ENCODE data around the gene POC1A.

Gene POC1A

DNA sequence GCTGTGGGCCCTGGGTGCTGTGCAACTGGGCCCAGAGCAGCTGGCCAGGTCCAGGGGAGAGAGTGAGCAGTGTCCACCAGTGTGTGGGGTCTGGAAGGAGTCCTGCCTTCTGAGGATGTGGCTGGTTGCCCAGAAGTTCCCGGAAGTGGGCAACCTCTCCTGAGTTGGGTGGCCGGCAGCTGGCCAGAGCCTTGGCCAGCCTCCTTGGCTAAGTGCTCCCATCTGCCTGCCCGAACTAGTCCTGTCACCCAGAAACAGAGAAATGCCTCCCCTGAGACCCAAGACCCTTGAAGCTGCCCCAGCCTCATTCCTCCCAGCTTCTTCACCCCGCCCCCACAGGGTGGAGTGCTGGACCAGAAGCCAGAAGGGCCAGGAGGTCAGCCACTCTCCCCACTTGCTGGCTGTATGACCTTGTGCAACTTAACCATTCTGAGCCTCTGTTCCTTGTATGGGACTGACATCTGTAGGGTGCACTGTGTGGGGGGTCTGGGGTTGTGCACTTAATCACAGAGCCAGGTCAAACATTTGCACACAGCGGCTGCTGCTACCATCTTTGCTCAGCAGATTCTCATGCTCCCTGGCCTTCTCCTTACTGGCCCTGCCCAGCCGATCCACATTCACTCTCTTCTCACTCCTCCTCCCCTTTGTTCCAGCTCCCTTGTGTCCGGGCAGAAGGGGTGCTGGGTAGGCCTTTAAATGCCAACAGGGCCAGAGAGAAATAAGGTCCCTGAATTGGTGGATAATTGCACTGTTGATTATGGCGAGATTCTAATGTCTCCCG, 36.3 kb upstream of the POC1A start:
- TF ChIP-seq, protein P1, sequence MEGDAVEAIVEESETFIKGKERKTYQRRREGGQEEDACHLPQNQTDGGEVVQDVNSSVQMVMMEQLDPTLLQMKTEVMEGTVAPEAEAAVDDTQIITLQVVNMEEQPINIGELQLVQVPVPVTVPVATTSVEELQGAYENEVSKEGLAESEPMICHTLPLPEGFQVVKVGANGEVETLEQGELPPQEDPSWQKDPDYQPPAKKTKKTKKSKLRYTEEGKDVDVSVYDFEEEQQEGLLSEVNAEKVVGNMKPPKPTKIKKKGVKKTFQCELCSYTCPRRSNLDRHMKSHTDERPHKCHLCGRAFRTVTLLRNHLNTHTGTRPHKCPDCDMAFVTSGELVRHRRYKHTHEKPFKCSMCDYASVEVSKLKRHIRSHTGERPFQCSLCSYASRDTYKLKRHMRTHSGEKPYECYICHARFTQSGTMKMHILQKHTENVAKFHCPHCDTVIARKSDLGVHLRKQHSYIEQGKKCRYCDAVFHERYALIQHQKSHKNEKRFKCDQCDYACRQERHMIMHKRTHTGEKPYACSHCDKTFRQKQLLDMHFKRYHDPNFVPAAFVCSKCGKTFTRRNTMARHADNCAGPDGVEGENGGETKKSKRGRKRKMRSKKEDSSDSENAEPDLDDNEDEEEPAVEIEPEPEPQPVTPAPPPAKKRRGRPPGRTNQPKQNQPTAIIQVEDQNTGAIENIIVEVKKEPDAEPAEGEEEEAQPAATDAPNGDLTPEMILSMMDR (IDR thresholded peaks at IDR 0.05), result no peak

DNA sequence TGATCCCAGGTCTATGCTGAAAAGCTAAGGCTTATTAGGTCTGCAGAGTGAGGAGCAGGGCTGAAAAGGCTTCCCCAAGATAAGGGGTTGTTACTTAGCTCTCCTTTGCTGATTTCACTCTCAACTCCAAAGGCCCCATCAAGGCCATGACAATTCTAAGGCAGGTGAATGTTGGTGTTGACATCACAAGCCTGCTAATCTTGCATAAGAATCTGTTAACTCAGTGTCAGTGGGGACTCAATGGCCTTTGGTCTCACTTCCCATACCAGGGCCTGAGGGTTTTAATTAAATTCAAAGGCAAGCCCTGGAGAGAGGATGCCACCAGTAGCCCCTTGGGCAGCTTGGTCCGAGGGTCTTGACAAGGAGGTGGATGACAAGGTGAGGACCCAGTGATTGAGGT, 34.3 kb upstream of the POC1A start:
- TF ChIP-seq, protein P1 (IDR thresholded peaks at IDR 0.05), result no peak

DNA sequence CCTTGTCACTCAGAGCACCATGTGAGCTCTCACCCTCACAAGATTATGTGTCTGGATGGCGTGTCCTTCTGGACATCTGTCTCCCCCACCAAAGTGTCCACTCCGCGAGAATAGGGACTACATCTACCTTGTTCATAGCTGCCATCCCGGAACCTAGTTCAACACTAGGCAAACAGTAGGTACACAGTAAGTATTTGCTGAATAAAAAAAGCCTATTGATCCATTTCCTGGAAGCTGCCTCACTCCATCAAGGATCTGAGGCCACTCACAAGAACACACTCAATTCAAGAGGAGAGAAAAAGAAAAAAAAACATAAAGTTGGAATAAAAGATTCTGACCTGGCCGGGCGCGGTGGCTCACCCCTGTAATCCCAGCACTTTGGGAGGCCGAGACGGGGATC, 32.5 kb upstream of the POC1A start:
- TF ChIP-seq, protein P1 (IDR thresholded peaks at IDR 0.05), result no peak

DNA sequence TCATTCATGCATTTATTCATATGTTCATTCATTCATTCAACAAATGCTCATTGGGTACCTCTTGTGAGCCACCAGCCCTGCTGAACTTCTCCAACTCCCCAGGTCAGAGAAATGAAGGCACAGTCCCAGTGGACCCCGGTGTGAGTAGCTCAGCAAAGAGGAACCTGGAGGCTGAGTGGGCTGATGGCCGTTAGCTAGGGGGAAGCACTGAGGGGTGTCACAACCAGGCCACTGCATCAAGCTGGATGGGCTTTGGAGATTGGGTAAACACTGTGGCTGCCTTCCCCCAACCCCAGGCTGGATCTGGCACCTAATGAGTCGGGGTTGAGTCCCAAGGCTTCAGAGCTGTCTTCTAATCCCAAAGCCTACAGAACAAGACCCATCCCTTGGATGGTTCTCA, 31.6 kb upstream of the POC1A start:
- TF ChIP-seq, protein P1 (IDR thresholded peaks at IDR 0.05), result no peak

DNA sequence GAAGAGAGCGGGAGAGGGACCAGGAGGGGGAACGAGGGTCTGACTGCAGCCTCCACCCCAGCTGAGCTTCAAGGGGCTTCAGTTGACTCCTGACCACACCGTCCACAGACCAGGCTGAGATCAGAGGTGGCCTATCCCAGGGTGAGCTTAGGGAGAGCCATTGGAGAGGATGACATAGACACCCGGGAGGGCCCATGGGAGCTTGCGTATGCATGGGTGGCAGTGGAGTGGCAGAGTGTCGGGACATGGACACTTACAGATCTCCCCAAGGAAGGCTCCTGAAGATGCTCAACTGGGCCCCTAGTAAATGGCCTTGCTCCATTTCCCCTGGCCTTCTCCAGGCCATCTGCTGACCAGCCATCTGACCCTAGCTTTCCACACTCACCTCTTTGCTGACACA, 31.1 kb upstream of the POC1A start:
- TF ChIP-seq, protein P1 (IDR thresholded peaks at IDR 0.05), result no peak

DNA sequence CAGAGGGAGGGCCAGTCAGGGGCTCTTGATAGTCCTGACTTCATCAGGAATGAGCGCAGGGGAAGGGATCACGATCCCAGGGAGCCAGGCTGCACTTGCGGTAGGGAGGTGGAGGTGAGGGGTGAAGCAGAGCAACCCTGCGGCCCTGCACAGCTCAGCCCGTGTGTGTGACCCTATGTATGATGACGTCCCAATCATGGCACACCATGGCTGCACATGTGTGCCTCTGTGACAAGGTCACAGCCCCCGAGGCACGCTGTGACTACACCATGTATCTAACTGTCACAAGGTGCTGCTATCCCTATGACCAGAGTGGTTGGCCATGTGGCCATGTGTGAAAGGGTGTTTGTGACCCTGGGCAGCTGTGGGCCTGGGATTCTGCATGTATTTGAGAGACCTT, 30.5 kb upstream of the POC1A start:
- TF ChIP-seq, protein P1 (IDR thresholded peaks at IDR 0.05), result no peak

DNA sequence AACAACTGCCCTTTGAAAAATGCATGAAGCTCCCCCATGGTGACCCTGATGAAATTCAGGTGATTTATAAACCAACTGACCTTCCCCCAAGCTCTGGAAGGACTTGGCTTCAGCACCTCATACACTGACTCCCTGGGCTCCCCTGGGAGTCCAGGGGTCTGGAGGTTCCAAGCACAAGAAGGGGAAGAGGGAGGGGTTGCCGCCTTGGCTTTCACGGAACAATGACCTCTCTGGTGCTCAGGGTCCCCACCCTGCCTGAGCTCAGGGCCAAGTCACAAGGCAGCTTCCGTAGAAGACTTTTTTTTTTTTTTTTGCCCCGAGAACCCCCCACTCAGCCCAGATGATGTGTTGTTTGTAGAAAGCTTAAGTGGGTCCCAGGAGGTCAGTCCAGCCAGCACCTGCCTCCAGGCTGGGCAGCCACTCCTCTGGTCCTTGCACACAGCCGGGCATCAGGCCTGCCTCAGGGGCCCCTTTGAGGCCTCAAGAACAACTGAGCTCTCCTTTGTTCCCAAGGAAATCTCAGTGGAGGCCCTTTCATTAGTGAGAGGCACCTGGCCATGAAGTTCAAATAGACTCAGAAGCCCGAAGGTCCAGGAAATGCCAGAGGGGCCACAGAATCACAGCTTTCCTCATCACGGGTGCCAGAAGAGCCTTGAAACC, 29.7 kb upstream of the POC1A start:
- TF ChIP-seq, protein P1 (IDR thresholded peaks at IDR 0.05), result no peak

Measured in LNCAP (cell line).